EL (cell line): ENCODE data around the gene HELZ.
"Not testable (repeated sequence)": the region's sequence is repeated elsewhere in the genome, so short reads cannot be mapped to it uniquely, and the experiment has no call there.

ENCODE experiments used
- DNase-seq: peaks from one replicate; pipeline ENCODE4 v3.0.0-alpha.2; 2016

Gene HELZ

DNA sequence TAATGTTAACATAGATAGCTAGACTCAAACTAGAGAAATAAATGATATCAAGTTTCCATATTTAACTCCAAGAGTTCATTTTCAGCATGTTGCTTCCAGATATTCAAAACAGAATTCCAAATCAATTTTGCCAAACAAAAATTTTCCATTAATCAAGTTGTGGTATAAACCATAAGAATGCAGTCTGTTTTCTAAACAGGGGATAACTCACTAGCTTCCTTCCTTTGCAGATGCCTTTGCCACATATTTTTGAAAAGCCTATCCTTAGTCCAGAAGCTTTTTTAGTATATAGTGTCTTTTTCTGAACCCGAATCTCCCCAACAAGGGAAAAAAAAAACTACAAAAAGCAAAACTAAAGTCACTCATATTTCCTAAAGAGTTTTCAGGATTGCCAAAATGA, 61.5 kb downstream of the HELZ start:
- DNase-seq = no peak

DNA sequence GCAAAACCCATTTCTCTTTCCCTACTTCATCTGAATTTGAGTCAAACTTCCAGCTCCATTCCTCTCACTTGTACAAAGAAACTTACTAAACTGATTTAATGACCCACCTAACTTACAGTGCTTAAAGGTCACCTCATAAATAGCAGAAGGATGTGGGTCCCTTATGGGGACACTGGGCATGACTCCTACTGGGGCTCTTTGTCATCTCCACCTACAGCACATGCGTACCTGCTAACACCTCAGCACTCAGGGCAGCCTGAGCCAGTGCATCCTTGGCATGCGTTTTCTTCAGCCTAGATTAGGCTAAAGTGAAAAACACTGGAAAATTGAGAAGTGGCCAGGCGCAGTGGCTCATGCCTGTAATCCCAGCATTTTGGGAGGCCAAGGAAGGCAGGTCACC, 63.2 kb downstream of the HELZ start:
- DNase-seq = no peak

DNA sequence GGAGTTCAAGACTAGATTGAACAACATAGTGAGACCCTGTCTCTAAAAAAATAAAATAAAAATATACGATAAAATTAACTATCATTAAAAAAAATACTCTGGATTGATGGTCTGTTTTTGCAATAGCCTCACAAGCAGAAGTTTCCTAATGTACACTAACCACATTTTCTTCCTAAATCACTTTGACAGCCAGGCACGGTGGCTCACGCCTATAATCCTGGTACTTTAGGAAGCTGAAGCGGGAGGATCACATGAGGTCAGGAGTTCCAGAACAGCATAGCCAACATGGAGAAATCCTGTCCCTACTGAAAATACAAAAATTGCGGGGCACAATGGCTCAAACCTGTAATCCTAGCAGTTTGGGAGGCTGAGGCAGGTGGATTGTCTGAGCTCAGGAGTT, 64.7 kb downstream of the HELZ start:
- no peak for DNase-seq

DNA sequence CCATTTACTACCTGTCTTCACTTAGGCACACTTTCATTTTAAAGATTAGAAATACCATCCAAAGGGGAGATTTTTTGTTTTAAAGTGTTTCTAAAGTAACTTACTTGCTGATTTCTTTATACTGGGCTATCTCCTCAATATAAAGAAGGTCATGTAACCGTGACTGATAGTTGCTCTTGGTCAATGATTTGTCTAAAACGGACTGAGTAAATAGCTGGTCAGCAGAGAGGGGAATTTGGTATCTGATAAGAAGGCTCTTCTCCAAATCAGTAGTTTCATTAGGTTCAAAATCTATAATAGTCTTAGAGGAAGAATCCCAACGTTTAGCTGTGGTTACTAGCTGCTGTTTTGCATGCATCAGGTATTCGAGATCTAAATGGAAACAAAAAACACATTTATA, 66.4 kb downstream of the HELZ start:
- DNase-seq = no peak

DNA sequence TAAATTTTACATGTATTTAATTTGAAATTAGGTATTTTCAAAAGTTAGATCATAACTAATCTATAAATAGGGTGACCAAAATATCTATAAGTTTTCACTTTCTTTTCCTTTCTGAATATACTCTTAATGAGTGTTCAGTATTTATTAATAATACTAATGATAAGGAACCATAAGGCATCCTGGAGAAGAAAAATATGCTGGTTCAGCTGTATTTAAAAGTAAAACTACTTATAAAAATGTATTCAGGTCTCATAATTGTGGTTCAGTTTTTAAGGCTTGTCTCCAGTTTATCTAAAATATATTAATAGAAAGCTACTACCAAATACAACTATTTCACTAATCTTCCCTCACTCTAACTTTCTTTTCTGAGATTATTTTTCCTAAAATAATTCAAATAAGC, 67.3 kb downstream of the HELZ start:
- DNase-seq = no peak

DNA sequence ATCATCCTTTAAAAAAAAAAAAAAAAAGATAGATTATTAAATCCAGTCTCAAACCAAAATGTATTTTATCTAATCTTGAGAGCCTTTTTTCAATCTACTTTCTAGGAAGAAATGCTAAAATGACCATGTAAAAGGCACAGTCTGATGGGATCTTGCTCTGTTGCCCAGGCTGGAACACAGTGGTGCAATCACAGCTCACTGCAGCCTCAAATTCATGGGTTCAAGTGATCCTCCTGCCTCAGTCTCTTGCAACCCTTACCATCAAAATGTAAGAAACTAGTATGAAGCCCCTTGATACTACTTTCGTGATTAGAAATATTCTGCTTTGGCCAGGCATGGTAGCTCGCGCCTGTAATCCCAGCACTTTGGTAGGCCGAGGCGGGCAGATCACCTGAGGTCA, 70.8 kb downstream of the HELZ start:
- DNase-seq = no peak

DNA sequence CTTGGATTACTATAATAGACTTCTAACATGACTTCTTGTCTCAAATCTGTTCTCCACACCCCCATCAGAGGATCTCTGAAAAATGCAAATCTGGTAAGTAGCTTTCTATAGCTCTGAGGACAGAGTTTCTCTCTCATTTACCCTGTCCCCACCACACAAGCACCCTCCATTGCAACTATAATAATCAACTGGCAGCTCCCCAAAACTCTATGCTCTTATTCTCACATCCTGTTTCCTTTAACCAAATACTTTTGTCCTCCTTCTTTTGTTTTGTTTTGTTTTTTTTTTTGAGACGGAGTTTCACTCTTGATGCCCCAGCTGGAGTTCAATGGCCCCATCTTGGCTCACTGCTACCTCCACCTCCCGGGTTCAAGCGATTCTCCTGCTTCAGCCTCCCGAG, 73.4 kb downstream of the HELZ start:
- DNase-seq = no peak

DNA sequence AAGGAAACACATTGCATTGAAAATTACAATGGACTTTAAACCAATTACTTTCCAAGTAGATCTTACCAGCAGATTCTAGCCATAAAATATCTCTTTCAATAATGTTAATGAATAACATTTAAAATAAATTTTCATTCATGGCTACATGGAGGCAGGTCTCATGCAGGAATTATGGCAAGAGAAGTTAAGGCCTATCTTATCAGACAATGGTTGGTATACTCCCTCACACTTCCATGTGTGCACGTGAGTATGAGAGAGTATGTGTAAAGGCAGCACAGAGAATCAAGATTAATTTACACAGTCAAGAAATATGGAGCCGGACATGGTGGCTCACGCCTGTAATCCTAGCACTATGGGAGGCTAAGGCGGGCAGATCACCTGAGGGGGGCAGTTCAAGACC, 76.5 kb downstream of the HELZ start:
- DNase-seq = no peak

DNA sequence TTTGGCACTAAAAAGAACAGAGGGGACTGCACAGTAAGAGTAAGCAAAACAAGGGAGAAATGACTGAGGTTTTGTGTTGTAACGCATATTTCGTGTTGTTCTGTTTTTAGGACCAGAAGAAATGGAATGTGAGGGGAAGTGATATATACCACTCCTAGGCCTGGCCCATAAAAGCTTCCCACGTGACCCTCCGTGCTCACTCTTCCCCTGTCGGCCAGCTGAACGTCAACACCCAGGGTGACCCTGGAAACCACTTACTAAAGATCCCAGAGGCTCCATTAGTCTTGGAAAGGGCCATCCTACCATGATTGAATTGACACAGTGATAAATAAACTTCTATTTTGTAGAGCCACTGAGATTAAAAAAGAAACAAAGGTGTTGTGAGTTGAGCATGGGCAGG, 79.8 kb downstream of the HELZ start:
- no peak for DNase-seq

DNA sequence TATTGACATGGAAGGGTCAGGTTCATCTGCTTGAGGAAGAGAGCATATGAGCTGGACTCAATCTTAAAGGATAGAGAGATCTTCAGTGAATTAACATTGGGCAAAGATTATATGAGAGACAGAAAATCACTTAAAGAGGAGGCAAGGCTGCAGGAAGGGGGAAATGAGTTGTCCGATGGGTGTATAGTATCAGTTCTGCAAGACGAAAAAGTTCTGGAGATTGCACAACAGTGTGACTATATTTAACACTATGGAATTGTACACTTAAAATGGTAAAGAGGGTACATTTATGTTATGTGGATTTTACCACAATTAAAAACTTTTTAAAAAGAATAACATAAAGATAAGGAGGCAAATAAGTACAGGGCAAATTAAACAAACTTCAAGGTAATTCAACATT, 80.7 kb downstream of the HELZ start:
- DNase-seq = no peak

DNA sequence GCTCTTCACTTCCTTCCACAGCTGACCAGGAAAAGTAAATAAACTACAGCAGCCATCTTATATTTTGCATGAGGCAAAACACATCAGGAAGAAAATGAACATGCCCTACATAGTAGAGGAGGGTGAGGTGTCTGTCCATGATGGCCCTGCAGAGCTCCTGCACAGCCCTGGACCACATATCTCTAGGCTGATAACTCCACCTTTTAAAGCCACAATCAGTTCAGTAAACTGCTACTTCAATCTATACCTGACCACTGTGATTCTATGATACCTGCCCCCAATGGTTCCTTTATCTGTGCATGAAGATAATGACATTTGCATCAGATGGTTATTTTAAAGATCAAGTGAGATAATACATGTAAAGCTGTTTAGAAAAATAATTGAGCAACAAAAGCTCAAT, 82.2 kb downstream of the HELZ start:
- no peak for DNase-seq

DNA sequence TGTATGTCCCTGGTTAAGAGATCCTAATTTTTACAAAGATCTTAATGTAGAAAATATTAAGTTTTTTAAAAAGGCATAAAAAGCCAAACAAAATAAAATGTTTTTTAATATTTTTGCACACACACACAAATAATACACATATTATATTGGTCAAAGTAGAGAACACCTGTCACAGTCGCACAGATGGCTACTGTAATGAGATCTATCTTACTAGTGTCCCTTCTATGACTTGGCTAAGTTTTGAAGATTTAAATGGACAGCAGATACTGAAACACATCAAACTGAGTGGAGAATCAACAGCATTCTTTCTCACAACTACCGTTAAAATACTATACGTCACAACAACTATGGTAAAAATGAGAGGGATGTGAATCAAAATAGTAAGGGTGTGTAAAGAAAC, 83.4 kb downstream of the HELZ start:
- DNase-seq = no peak

DNA sequence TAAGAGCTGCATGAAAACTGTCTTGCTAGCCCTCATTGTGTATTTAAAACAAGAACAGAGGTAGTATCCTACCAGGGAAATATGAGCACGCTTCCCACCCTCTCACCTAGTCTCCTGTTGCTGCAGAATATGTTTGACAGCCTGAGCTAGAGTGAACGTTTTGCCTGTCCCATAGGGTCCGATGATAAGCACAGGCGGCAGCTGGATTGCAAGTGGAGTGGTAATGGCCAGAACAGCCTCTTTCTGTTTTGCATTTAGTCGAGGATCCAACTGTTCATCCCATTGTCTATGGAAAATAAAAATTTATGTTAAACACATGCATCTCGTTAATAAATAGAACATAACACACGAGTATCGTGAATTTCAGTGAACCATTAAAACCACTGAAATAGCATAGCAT, 84.2 kb downstream of the HELZ start:
- DNase-seq = no peak

DNA sequence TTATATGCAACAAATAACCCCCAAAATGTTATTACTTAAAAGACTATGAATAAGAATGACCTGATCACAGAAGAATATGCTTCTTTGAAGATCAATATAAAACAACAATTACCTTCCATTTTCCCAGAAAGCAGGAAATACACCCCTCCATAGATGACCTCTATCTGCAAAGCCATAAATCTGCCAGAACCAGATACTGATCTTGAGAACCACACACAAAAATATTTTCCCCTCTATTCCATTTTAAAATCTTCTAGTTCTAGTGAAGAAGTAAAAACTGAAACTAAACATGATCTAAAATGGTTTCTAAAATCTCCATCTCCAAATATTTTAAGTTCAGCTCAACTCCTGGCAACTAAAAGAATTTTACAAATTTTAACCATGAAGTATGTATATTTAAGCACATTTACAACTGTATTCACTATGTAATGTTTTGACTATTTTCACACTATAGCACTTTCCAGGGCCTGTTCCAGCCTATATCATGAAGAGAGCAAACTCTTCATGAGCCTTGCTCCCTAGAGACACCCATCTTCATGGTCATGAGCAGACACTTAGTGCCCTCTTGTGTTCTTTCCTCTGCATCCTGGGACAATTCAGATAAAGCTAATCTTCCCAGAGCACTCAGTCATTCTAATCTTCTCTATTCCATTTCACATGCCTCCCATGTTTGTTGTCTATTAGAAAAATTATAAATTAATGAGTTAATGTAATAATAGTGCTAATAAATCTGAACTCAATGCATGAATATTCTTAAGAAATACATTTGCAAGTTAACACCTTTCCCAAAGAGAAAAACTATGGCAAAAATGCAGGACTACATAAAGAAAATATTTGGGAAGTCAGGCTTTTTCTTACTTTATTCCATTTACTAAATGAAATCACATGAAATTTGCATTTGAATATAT, 87.0 kb downstream of the HELZ start:
- DNase-seq = peak; percentile 55

DNA sequence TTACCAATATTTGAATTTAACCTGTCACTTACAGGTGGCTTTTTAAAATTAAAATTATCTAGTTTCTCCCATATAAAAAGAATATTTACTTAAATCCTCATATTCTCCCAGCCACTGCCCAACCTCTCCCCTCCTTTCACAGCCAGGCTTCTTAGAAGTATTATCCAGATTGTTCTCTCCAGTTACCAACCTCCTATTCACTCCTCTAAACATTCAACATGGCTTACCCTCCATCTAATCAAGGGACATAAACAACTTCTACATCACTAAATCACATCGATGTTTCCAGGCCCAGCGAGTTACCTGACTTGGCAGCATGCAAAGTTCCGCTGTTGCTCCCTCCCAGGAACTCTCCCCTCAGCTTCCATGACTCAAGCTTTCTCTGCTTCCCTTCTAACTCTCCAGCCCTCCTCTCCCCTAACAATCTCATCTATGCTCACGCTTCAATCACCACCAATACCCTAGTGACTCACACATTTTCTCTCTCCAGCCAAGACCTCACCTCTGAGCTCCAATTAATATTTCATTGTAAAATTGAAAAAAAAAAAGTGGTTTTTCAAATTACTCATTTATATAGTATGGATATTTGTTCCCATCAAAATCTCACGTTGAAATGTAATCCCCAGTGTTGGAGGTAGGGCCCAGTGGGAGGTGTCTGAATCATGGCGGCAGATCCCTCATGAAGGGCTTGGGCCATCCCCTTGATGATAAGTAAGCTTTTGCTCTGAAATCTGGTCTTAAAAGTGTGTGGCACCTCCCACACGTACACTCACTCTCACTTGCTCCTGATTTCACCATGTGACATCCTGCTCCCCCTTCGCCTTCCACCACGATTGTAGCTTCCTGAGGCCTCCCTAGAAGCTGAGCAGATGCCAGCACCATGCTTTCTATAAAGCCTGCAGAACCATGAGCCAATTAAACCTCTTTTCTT, 88.5 kb downstream of the HELZ start:
- peak; percentile 45 for DNase-seq

DNA sequence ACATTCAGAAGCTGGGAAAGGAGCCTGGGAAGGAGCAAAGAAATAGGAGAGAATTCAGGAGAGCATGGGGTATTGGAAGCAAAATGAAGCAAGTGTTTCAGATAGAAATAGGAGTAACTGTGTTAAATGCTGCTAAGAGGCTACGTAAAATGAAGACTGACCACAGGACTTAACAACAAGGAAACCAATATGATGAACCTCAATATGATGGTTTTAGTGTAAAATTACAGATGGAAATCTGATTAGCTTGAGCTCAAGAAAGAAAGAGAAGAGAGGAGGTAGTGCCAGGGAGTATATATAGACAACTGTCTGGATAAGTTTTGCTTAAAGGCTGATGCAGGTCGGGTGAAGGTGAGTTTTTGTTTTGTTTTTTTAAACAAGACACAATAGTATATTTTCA, 92.2 kb downstream of the HELZ start:
- no peak for DNase-seq

DNA sequence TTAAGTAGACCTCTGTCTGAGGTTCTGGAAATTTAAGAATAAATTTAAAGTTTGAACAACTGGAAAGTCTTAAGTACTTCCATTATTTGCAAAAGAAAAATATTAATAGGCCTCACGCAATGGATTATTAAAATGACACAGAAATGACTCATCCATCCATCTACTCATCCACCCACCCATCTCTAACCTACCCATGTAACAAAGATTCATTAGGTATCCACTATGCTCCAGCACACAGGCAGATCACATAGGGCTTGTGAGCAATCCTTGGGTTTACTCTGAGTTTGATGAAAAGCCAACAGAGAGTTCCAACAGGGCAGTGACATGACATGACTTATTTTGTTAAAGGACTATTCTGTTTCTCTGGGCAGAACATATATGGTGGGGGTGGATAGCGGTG, 93.3 kb downstream of the HELZ start:
- peak; percentile 84 for DNase-seq

DNA sequence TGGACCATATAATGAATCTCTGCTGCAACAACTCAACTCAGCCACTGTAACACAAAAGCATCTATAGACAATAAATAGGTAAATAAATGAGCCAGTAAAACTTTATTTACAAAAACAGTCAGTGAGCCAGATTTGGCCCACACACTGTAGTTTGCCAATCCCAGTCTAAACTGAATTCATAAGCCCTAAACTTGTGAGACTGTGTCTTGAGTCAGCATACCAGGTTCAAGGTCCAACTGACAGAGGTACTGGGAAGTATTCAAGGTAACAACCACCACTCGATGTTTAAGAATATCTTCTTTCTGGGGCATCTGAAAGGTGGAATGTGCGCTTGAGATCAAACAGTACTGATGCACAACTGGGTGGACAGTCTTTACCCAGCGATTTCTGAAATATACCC, 94.2 kb downstream of the HELZ start:
- no peak for DNase-seq

DNA sequence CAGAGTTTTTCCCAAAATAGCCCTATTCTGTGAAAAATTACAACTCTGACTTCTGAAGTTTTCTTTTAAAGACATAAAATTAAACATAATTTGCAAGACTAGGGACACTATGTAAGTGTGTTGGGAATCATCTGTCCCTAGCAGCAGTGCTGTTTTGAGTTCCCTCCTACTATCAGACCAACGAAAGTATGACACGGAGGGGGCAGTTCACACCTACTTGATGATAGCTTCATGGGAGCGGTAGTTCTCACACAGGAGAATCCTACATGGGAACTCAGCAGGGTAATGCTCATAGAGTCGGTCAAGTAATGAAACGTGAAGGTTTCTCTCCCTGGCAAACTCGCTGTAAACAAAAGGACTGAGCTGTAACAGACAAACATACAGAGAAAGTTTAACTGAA, 96.6 kb downstream of the HELZ start:
- no peak for DNase-seq

DNA sequence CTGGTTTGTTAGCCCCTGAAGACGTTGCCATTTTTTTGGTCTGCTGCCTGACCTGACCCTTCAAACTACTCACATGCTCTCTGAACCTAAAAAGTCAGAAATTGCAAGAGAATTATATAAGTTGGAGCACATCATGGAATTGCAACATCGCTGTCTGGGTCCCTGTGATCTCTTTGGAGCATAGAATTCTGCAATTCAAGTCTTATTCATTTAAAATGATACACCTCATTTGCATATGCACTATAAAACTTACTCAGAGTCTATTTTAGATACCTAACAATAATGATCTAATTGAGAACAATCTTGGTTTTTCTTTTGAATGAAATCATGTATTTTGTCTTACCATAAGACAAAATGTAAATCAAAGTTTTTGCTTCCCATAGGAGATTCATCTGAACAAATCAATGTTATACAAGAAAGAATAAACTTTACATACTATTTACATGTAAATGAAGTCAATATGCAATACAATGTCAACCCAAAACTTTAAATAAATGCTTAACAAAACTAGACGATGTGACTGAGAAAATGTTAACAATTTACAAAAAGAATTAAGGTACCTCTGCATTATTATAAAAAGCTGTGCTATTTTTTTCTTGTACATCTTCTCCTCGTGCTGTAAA, 99.7 kb downstream of the HELZ start:
- DNase-seq = no peak

DNA sequence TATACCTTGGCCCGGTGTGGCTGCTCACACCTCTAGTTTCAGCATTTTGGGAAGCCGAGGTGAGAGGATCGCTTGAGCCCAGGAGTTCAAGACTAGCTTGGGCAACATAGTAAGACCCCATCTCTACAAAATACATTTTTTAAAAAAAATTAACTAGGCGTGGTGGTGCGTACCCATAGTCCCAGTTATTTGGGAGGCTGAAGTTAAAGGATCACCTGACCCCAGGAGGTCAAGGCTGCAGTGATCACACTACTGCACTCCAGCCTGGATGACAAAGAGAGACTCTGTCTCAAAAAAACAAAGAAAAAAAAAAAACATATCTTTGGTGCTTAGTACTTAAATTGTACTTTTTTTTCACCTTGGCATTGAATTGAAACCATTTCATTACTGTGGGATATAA, 101.7 kb downstream of the HELZ start:
- DNase-seq = no peak

DNA sequence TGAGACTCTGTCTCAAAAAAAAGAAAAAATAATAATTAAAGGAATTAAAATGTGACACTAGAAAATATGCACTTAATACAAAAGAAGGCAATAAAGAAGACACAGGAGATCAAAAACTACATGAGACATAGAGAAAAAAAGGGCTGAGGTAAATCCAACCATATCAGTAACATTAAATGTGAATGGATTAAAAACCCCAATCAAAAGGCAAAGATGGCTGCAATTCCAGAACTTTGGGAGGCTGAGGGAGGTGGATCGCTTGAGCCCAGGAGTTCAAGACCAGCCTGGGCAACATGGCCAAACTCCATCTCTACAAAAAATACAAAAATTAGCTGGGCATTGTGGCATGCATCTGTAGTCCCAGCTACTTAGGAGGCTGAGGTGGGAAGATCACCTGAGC, 103.0 kb downstream of the HELZ start:
- not testable (repeated sequence) for DNase-seq

DNA sequence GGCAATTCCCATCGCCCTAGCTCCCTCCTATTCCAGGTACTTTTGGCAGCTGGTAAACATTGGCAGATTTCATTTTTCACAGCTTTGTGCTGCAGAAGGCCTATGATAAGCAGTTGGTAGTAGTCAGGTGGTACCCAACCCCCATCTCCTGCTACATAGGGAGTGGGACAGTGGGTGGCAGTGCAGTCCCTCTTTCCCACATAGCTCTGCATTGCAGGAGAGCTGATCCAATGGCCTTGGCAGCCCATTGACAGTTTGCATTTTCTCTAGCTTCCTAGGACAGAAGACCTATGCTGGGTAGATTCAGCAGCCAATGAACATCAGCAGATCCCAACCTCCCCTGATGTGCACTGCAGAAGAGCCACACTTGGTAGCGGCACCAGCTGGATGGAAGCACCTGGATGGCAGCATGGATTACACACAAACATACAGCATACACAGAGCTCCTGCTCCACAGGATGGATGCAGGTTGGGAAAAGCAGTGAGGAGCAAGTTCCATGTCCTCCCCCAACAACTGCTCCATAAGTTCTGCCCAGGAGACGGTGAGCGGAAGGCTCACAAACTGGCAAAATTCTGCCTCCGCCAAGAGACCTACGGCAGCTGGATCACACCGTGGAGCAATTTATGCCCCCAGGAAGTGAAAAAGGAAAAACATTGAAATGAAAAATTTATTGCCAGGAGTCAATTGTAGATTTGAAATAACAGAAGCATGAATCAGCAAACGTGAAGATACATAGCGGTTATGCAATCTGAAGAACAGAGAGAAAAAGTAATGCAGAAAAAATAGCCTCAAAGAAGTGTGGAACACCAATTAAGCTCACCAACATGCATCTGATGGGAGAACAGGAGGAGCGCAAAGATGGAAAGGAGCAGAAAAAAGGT, 105.0 kb downstream of the HELZ start:
- peak; percentile 68 for DNase-seq
